Suprapubic skin (tissue), 4 donors: ENCODE measurements around the gene DSE. TPM values are rescaled to one million over a fixed set of nuclear protein-coding genes. Genes with fewer than 3 reads are reported as not detected.

Experiments used
- DNase-seq, 2 donors: peaks; one replicate each; pipeline ENCODE4 v3.0.0-alpha.2; 2019; ENCODE audit warnings: low spot score in 2 of 2
- H3K27ac ChIP-seq: fragments of 200-600 bp; sonication (generic); one replicate; pipeline ENCODE4 v1.5.1; 2019
- H3K27me3 ChIP-seq: fragments of 200-600 bp; sonication (generic); one replicate; pipeline ENCODE4 v1.5.1; 2019
- H3K36me3 ChIP-seq: fragments of 200-600 bp; sonication (generic); one replicate; pipeline ENCODE4 v1.5.1; 2019
- H3K4me1 ChIP-seq: fragments of 200-600 bp; sonication (generic); one replicate; pipeline ENCODE4 v1.5.1; 2019
- H3K4me3 ChIP-seq: fragments of 200-600 bp; sonication (generic); one replicate; pipeline ENCODE4 v1.5.1; 2019; ENCODE audit warnings: mild to moderate bottlenecking
- H3K9me3 ChIP-seq: fragments of 200-600 bp; sonication (generic); one replicate; pipeline ENCODE4 v1.5.1; 2019
- EP300 ChIP-seq: sonication (generic); formaldehyde crosslinking; IDR thresholded peaks from one replicate; pipeline ENCODE4 v1.6.1; 2017; ENCODE audit warnings: antibody characterized with exemption
- POLR2A ChIP-seq, 2 donors: fragments of 450-650 bp; IDR thresholded peaks; one replicate each; pipeline ENCODE4 v1.6.1; 2017; ENCODE audit warnings: antibody characterized with exemption in 2 of 2, mild to moderate bottlenecking in 2 of 2, moderate library complexity in 2 of 2
- POLR2AphosphoS5 ChIP-seq, 3 donors: sonication (generic); formaldehyde crosslinking; IDR thresholded peaks; one replicate each; pipeline ENCODE4 v1.6.1; 2017; ENCODE audit warnings: antibody characterized with exemption in 3 of 3
- WGBS: methylation state at CpG from one replicate; pipeline ENCODE4 v1.1.5; 2018; 5-methylcytosine and 5-hydroxymethylcytosine counted together
- total RNA-seq, 4 donors: library from RNA; depleted of rRNA; stranded (reverse); fragments of >200 nt; gene quantifications; one replicate each; pipeline ENCODE4 v1.1.0, GENCODE V29; 2016
- TF ChIP-seq, protein P1 (sequence below), 2 donors: fragments of 200-600 bp in 1 of 2; fragments of 450-650 bp in 1 of 2; sonication (generic) in 1 of 2; IDR thresholded peaks; one replicate each; pipeline ENCODE4 v1.5.1; 2016 to 2019; ENCODE audit warnings: antibody characterized with exemption in 2 of 2, mild to moderate bottlenecking in 1 of 2, moderate library complexity in 1 of 2

The DSE gene
- total RNA-seq, 4 donors from 2014 or later: 36.0 to 40.0 (median 37.2) TPM

DNA sequence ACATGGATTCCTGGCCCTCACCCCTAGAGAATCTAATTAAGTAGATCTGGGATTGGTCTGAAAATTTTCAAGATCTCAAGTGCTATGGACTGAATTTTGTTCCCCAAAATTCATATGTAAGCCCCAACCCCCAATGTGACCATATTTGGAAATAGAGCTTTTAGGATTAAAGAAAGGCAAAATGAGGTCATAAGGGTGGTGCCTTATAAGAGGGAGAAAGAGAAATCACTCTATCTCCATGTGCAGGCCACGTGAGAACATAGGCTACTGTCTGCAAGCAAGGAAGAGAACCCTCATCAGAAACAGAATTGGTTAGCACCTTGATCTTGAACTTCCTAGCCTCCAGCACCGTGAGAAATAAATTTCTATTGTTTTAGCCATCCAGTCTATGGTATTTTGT lies 8.5 kb upstream of the DSE start:
- Histone ChIP-seq H3K4me1 (peaks cover 4% of the 10 kb centered on the region), H3K36me3 (no peaks in the 10 kb centered on the region), H3K9me3 (no peaks in the 10 kb centered on the region), H3K27me3 (no peaks in the 10 kb centered on the region), H3K27ac (no peak overlapping the region), H3K4me3 (no peak overlapping the region)
- WGBS: 22% methylated on average over 2 of the region's 2 CpGs
- no peak for DNase-seq
- TF ChIP-seq POLR2AphosphoS5 (IDR thresholded peaks at IDR 0.05): no peak

- no peak for DNase-seq
- Histone ChIP-seq H3K27me3 (no peaks in the 10 kb centered on the region), H3K36me3 (no peaks in the 10 kb centered on the region), H3K4me1 (peaks cover 4% of the 10 kb centered on the region), H3K4me3 (no peak overlapping the region), H3K9me3 (no peaks in the 10 kb centered on the region), H3K27ac (no peak overlapping the region)
- no peak for TF ChIP-seq POLR2AphosphoS5 (IDR thresholded peaks at IDR 0.05)
- TF ChIP-seq EP300: no peak
- TF ChIP-seq, protein P1, sequence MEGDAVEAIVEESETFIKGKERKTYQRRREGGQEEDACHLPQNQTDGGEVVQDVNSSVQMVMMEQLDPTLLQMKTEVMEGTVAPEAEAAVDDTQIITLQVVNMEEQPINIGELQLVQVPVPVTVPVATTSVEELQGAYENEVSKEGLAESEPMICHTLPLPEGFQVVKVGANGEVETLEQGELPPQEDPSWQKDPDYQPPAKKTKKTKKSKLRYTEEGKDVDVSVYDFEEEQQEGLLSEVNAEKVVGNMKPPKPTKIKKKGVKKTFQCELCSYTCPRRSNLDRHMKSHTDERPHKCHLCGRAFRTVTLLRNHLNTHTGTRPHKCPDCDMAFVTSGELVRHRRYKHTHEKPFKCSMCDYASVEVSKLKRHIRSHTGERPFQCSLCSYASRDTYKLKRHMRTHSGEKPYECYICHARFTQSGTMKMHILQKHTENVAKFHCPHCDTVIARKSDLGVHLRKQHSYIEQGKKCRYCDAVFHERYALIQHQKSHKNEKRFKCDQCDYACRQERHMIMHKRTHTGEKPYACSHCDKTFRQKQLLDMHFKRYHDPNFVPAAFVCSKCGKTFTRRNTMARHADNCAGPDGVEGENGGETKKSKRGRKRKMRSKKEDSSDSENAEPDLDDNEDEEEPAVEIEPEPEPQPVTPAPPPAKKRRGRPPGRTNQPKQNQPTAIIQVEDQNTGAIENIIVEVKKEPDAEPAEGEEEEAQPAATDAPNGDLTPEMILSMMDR (IDR thresholded peaks at IDR 0.05): no peak
- no peak for TF ChIP-seq POLR2A (IDR thresholded peaks at IDR 0.05)
Observed at GRCh38 chr6:116363759-116364158, 7.0 kb upstream of the DSE start.

- Histone ChIP-seq H3K36me3 (no peaks in the 10 kb centered on the region), H3K4me1 (peaks cover 4% of the 10 kb centered on the region), H3K4me3 (no peak overlapping the region), H3K9me3 (no peaks in the 10 kb centered on the region), H3K27ac (no peak overlapping the region), H3K27me3 (no peaks in the 10 kb centered on the region)
- WGBS: 86% methylated on average over 2 of the region's 2 CpGs
- no peak for DNase-seq
- TF ChIP-seq, protein P1 (IDR thresholded peaks at IDR 0.05): no peak
- TF ChIP-seq POLR2A (IDR thresholded peaks at IDR 0.05): no peak
- no peak for TF ChIP-seq EP300
Observed at GRCh38 chr6:116364321-116364720, 6.4 kb upstream of the DSE start.

DNA sequence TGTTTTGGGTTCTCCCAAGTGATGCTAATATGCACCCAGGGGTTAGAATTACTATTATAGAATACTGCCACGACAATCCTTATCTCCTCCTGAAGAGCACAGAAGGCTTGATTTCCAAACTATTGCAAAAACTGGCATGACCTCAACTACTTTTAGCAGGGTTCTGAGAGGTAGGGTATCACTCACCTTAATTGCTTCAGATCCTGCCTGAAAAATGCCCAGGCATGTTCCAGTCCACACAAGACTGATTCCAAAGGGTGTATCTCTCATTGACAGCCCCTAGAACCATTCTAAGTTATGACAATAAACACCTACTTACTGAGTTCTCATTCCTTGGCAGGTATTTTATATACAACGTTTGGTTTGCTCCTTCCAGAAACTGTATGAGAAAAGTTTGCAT lies 5.0 kb upstream of the DSE start:
- Histone ChIP-seq H3K27me3 (no peaks in the 10 kb centered on the region), H3K4me1 (peaks cover 13% of the 10 kb centered on the region), H3K36me3 (no peaks in the 10 kb centered on the region), H3K4me3 (no peak overlapping the region), H3K27ac (no peak overlapping the region), H3K9me3 (no peaks in the 10 kb centered on the region)
- TF ChIP-seq POLR2AphosphoS5 (IDR thresholded peaks at IDR 0.05) (no peak), EP300 (no peak), POLR2A (IDR thresholded peaks at IDR 0.05) (no peak)
- TF ChIP-seq, protein P1 (IDR thresholded peaks at IDR 0.05): no peak
- DNase-seq: no peak
- 62% methylated on average over 2 of the region's 2 CpGs for WGBS

DNA sequence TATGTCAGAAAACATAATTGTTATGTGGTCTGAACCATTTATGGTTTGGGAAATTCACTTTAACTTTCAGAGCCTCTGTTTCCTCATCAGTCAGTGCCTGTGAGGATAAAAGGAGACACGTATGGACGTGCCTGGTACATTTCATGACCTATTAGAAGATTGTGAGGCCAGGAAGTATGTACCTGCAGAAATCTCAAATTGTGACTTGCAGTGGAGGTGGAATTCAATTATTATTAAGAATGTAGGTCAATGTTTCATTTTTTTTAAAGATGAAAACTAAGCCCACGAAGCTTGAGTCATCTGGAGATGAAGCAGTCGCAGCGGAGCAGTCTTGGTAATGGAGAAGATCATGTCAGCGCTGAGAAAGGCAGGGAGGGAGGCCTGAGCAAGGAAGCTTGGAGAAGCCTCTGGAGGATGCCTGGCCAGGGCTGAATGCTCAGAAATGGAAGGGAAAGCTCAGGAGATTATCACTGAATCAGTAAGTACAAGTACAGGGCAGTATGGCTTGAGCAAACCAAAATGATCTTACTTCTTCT lies 3.9 kb upstream of the DSE start:
- H3K27ac ChIP-seq: no peak overlapping the region

More for the DNA sequence above, 3.9 kb upstream of the DSE start:
- TF ChIP-seq, protein P1 (IDR thresholded peaks at IDR 0.05): no peak
- TF ChIP-seq EP300 (no peak), POLR2AphosphoS5 (IDR thresholded peaks at IDR 0.05) (no peak), POLR2A (IDR thresholded peaks at IDR 0.05) (no peak)
- Histone ChIP-seq H3K36me3 (no peaks in the 10 kb centered on the region), H3K4me3 (no peak overlapping the region), H3K27me3 (no peaks in the 10 kb centered on the region), H3K4me1 (peaks cover 14% of the 10 kb centered on the region), H3K9me3 (no peaks in the 10 kb centered on the region)
- 65% methylated on average over 6 of the region's 6 CpGs for WGBS
- no peak for DNase-seq
